NB4 (cell line): ENCODE results near the gene CALN1.

Experiments
- DNase-seq: peaks from one replicate; pipeline ENCODE4 v3.0.0; 2010; ENCODE audit warnings: low read depth
- H3K4me3 ChIP-seq: one replicate; pipeline ENCODE4 v1.5.1; 2011; ENCODE audit warnings: mild to moderate bottlenecking, low read depth, low read length, moderate library complexity
- CTCF ChIP-seq: IDR thresholded peaks from one replicate; pipeline ENCODE4 v1.5.1; 2012; ENCODE audit warnings: low read depth, low read length
- MAX ChIP-seq: IDR thresholded peaks from 2 replicates; pipeline ENCODE4 v1.6.1; 2011; ENCODE audit warnings: low read depth, low read length
- MYC ChIP-seq: IDR thresholded peaks from 2 replicates; pipeline ENCODE4 v1.6.1; 2011; ENCODE audit warnings: low read depth, low read length
- POLR2A ChIP-seq: IDR thresholded peaks from 2 replicates; pipeline ENCODE4 v1.6.1; 2011; ENCODE audit warnings: mild to moderate bottlenecking; ENCODE audit not compliant: insufficient read length; ENCODE audit errors: extremely low read depth

Gene CALN1

GRCh38 chr7:71976645-71977044, 435.5 kb downstream of the CALN1 start:
- H3K4me3 ChIP-seq: no peak overlapping the region
- TF ChIP-seq POLR2A: no peak
- TF ChIP-seq MYC: no peak
- no peak for TF ChIP-seq MAX
- no peak for TF ChIP-seq CTCF
- no peak for DNase-seq

- TF ChIP-seq MAX (no peak), CTCF (no peak), POLR2A (no peak), MYC (no peak)
- no peak for DNase-seq
- no peak overlapping the region for H3K4me3 ChIP-seq
These were observed 437.5 kb downstream of the CALN1 start for GRCh38 chr7:71974611-71975010.

GRCh38 chr7:71972534-71972933, 439.6 kb downstream of the CALN1 start:
- no peak for TF ChIP-seq CTCF
- TF ChIP-seq MYC: no peak
- TF ChIP-seq POLR2A: no peak
- TF ChIP-seq MAX: no peak
- DNase-seq: no peak
- H3K4me3 ChIP-seq: no peak overlapping the region

- TF ChIP-seq POLR2A (no peak), MAX (no peak), CTCF (no peak)
- no peak for DNase-seq
- no peak overlapping the region for H3K4me3 ChIP-seq
These were observed 441.4 kb downstream of the CALN1 start for GRCh38 chr7:71970725-71971124.

GRCh38 chr7:71962636-71963035, 449.5 kb downstream of the CALN1 start:
- TF ChIP-seq MAX (no peak), POLR2A (no peak), CTCF (no peak), MYC (no peak)
- DNase-seq: no peak
- H3K4me3 ChIP-seq: no peak overlapping the region

- no peak overlapping the region for H3K4me3 ChIP-seq
- TF ChIP-seq POLR2A: no peak
- no peak for TF ChIP-seq CTCF
- no peak for TF ChIP-seq MAX
- TF ChIP-seq MYC: no peak
- no peak for DNase-seq
These were observed 450.9 kb downstream of the CALN1 start for GRCh38 chr7:71961283-71961682.
